ENCODE measurements around the gene STK4. TPM values are rescaled to one million over a fixed set of nuclear protein-coding genes. Genes with fewer than 3 reads are reported as not detected.

The STK4 gene
- total and polyA plus RNA-seq, 2 of the 8 experiments (the other 6 are each of a cell fraction or from before 2014, with no cell fraction given), result 12.0 to 34.3 TPM

DNA sequence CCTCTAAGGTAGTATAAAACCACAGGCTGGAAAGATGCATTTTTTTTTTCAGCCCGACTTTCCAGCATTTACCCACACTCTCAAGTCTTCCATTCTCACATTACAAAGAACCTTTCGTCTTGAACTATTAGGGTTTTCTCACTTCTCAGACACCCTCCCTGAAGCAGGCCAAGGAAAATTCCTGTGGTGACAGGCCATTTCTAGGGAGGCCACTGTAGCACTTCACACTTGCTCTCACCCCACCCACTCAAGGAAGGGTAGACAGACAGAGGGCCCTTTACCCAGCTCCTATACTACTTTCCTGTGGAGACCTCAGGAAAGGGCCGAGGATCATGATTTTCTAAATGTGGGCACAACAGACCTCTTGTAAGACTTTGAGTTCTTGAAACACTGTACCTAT lies 106.9 kb downstream of the STK4 start:
- FAIRE-seq, result no peak
- no peak overlapping the region for H4K5ac ChIP-seq (ENCODE audit: insufficient read length, low read depth, low read length)
- H2BK15ac ChIP-seq (ENCODE audit: low read length), result no peak overlapping the region
- H3K27me3 ChIP-seq (replicated peaks in 1 of 4; ENCODE audit: control insufficient read depth in 3 of 4, extremely low read depth in 1 of 4, insufficient read depth in 3 of 4, low read length in 3 of 4), result no peaks in the 10 kb centered on the region
- H4K20me1 ChIP-seq (replicated peaks in 1 of 2; ENCODE audit: control insufficient read depth in 1 of 2, insufficient read depth in 2 of 2, low read length in 2 of 2), result no peaks in the 10 kb centered on the region
- CTCF ChIA-PET (ENCODE audit: partially characterized antibody), result interaction anchor here (1.3 to 3.5 kb wide), 4 partner anchors 22 to 37 kb away, joined by 3 to 22 read pairs (median 12); no protein-coding TSS in a partner anchor
- H4K8ac ChIP-seq (ENCODE audit: extremely low read depth, insufficient read depth, low read length), result no peak overlapping the region
- no peak overlapping the region for H3K14ac ChIP-seq (ENCODE audit: insufficient read length)
- no peak for TF ChIP-seq BCL11A (IDR thresholded peaks at IDR 0.05; ENCODE audit: low read depth in 2 of 2, low read length in 2 of 2)
- no peak for TF ChIP-seq SIN3A (conservative IDR thresholded peaks at IDR 0.05 in 1 of 2, IDR thresholded peaks at IDR 0.05 in 1 of 2; ENCODE audit: low read depth in 1 of 2, low read length in 2 of 2)
- no peak for TF ChIP-seq KDM5A (IDR thresholded peaks at IDR 0.05; ENCODE audit: low read length)
- no peak for TF ChIP-seq ZNF274 (IDR thresholded peaks at IDR 0.05; ENCODE audit: borderline replicate concordance, extremely low read depth, low read length)
- no peak for TF ChIP-seq RFX5 (IDR thresholded peaks at IDR 0.05; ENCODE audit: borderline replicate concordance, low read depth, low read length)
- TF ChIP-seq SP2 (IDR thresholded peaks at IDR 0.05; ENCODE audit: low read length), result no peak
- no peak for TF ChIP-seq SP1 (IDR thresholded peaks at IDR 0.05; ENCODE audit: low read depth, low read length)
- TF ChIP-seq SP4 (IDR thresholded peaks at IDR 0.05; ENCODE audit: low read length), result no peak
- TF ChIP-seq EGR1 (IDR thresholded peaks at IDR 0.05; ENCODE audit: borderline replicate concordance, low read depth, low read length), result no peak
- no peak for TF ChIP-seq CHD1 (IDR thresholded peaks at IDR 0.05; ENCODE audit: low read depth, low read length)
- H3K18ac ChIP-seq (ENCODE audit: extremely low read depth, low read length), result no peak overlapping the region
- peaks cover 0 to 8% (median 2%) of the 10 kb centered on the region in 4 experiments; a peak in 1 of 7 replicates for H3K4me1 ChIP-seq (replicated peaks in 1 of 4; ENCODE audit: control insufficient read depth in 3 of 4, insufficient read depth in 4 of 4, low read length in 3 of 4)
- no peaks in the 10 kb centered on the region for H3K23me2 ChIP-seq (ENCODE audit: low read depth, low read length)
- POLR2A ChIA-PET (ENCODE audit: partially characterized antibody), result no interaction called here
- no peak overlapping the region for H2BK12ac ChIP-seq (ENCODE audit: low read depth, low read length)
- H3K79me1 ChIP-seq (ENCODE audit: low read depth, low read length), result no peaks in the 10 kb centered on the region
- H2AK5ac ChIP-seq (ENCODE audit: low read depth, low read length), result no peak overlapping the region
- H2BK120ac ChIP-seq (replicated peaks; ENCODE audit: low read depth, low read length), result no peak overlapping the region
- no peak overlapping the region for H2AFZ ChIP-seq (ENCODE audit: low read length)
- H3K79me2 ChIP-seq (ENCODE audit: control insufficient read depth in 1 of 2, insufficient read depth in 2 of 2, low read length in 2 of 2), result no peaks in the 10 kb centered on the region
- H3K4me3 ChIP-seq (ENCODE audit: extremely low read depth in 1 of 4, insufficient read depth in 2 of 4, low read depth in 3 of 4, low read length in 4 of 4), result no peak overlapping the region
- no peak overlapping the region for H4K91ac ChIP-seq (replicated peaks; ENCODE audit: insufficient read length, low read length)
- DNase-seq (ENCODE audit: low read depth in 1 of 2, low spot score in 2 of 2), result no peak
- H3K4me2 ChIP-seq (ENCODE audit: insufficient read depth in 1 of 2, low read depth in 2 of 2, low read length in 2 of 2), result no peak overlapping the region
- peaks cover 0 to 6% (median 2%) of the 10 kb centered on the region in 4 experiments; a peak in 2 of 8 replicates for H3K36me3 ChIP-seq (ENCODE audit: control insufficient read depth in 2 of 4, insufficient read depth in 4 of 4, low read length in 3 of 4)
- no peak overlapping the region for H2BK5ac ChIP-seq (ENCODE audit: low read depth, low read length)
- no peak overlapping the region for H3K23ac ChIP-seq (ENCODE audit: insufficient read length)
- WGBS, 2 experiments (ENCODE audit: extremely low coverage in 1 of 2, insufficient coverage in 1 of 2, insufficient read length in 1 of 2, insufficient replicate concordance in 2 of 2, low coverage in 1 of 2, low lambda C conversion rate in 2 of 2, missing lambda C conversion rate in 1 of 2), result 95% methylated on average over 3 of the region's 3 CpGs; no CpG with 5 or more reads in 1 of the 2 experiments
- H3K56ac ChIP-seq (replicated peaks; ENCODE audit: insufficient read length, low read depth, low read length), result no peak overlapping the region
- no peak overlapping the region for H3K9ac ChIP-seq (replicated peaks in 1 of 4; ENCODE audit: extremely low read depth in 1 of 4, low read depth in 3 of 4, low read length in 3 of 4)
- no peaks in the 10 kb centered on the region for H3K9me3 ChIP-seq (ENCODE audit: insufficient read depth in 2 of 2, low read depth in 1 of 2, low read length in 1 of 2)
- no peak overlapping the region for H3K4ac ChIP-seq (replicated peaks; ENCODE audit: insufficient read length, low read depth, low read length)
- H3K27ac ChIP-seq (ENCODE audit: low read depth, low read length), result no peak overlapping the region
- no peak overlapping the region for H2BK20ac ChIP-seq (ENCODE audit: low read length)

Measured in H1 (cell line).